ENCODE data around the gene ECHS1. TPM values are rescaled to one million over a fixed set of nuclear protein-coding genes. Genes with fewer than 3 reads are reported as not detected.

The ECHS1 gene
- total and polyA plus RNA-seq, 4 experiments from 2014 or later, result 29.7 to 117 (median 56.0) TPM

DNA sequence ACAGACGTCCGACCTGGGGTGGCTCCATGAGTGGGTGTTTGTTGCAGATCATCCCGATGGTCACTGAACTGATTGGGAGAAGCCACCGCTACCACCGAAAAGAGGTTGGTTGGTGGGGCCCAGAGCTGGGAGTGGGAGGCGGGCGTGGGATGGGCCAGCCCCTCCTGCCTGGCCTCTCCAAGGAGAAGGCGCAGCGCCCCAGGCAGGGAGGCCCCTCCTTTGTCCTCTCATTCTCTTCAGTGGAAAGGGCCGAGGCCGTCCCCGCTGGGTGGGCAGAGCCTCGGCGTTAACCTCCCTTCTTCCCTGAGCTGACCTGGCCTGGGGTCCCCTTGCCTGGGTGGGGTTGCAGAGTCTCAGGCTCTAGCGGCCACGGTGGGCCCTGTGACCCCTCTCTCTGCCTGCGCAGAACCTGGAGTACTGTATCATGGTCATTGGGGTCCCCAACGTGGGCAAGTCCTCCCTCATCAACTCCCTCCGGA, 26.0 kb upstream of the ECHS1 start:
- H3K27ac ChIP-seq (ENCODE audit: low read depth, low read length), result no peak overlapping the region
- Mint-ChIP-seq H3K27me3 (no peaks in the 10 kb centered on the region), H3K4me3 (no peak overlapping the region), H3K9me3 (no peaks in the 10 kb centered on the region), H3K36me3 (peaks cover 34 to 57% of the 10 kb centered on the region in 2 donors), H3K4me1 (peaks cover 22 to 60% (median 35%) of the 10 kb centered on the region in 4 donors), H3K27ac (no peak overlapping the region)
- no peak for DNase-seq
- ChIA-PET POLR2A (ENCODE audit: partially characterized antibody) (interaction anchor here (0.8 to 1.2 kb wide), 2 partner anchors 9 to 21 kb away, joined by 3 to 5 read pairs; no protein-coding TSS in a partner anchor), CTCF (ENCODE audit: partially characterized antibody) (interaction anchor here (2.9 kb wide), 1 partner anchor 69 kb away, joined by 12 read pairs; no protein-coding TSS in a partner anchor)
- H3K27me3 ChIP-seq (ENCODE audit: insufficient read depth, low read length), result no peaks in the 10 kb centered on the region
- H3K4me3 ChIP-seq (ENCODE audit: low read length in 2 of 2), result no peak overlapping the region
- intact Hi-C loops (cut with micrococcal nuclease), result no loop called here
- peaks cover 35% of the 10 kb centered on the region for H3K36me3 ChIP-seq (ENCODE audit: insufficient read depth, low read length)
- H3K4me1 ChIP-seq (ENCODE audit: insufficient read depth, low read length), result peaks cover 33% of the 10 kb centered on the region
- no peaks in the 10 kb centered on the region for H3K9me3 ChIP-seq (ENCODE audit: control insufficient read depth in 1 of 2, low read length in 2 of 2)

GRCh38 chr10:133397938-133398337, 24.8 kb upstream of the ECHS1 start:
- no peak for DNase-seq
- peaks cover 28 to 49% of the 10 kb centered on the region in 2 donors for H3K36me3 Mint-ChIP-seq
- no peaks in the 10 kb centered on the region for H3K9me3 Mint-ChIP-seq
- no peaks in the 10 kb centered on the region for H3K27me3 ChIP-seq (ENCODE audit: insufficient read depth, low read length)
- peaks cover 35% of the 10 kb centered on the region for H3K36me3 ChIP-seq (ENCODE audit: insufficient read depth, low read length)
- no peak overlapping the region for H3K4me3 ChIP-seq (ENCODE audit: low read length in 2 of 2)
- H3K27me3 Mint-ChIP-seq, result no peaks in the 10 kb centered on the region
- intact Hi-C loops (cut with micrococcal nuclease), result no loop called here
- peaks cover 21 to 61% (median 33%) of the 10 kb centered on the region in 4 donors for H3K4me1 Mint-ChIP-seq
- H3K4me1 ChIP-seq (ENCODE audit: insufficient read depth, low read length), result peaks cover 40% of the 10 kb centered on the region
- ChIA-PET CTCF (ENCODE audit: partially characterized antibody) (interaction anchor here (2.9 kb wide), 1 partner anchor 68 kb away, joined by 12 read pairs; no protein-coding TSS in a partner anchor), POLR2A (ENCODE audit: partially characterized antibody) (interaction anchor here (1.2 kb wide), 1 partner anchor 8 kb away, joined by 5 read pairs; no protein-coding TSS in a partner anchor)
- H3K9me3 ChIP-seq (ENCODE audit: control insufficient read depth in 1 of 2, low read length in 2 of 2), result no peaks in the 10 kb centered on the region
- no peak overlapping the region for H3K27ac ChIP-seq (ENCODE audit: low read depth, low read length)
- no peak overlapping the region for H3K27ac Mint-ChIP-seq
- H3K4me3 Mint-ChIP-seq, result peak overlapping the region in 1 of 8 donors; percentile 45

DNA sequence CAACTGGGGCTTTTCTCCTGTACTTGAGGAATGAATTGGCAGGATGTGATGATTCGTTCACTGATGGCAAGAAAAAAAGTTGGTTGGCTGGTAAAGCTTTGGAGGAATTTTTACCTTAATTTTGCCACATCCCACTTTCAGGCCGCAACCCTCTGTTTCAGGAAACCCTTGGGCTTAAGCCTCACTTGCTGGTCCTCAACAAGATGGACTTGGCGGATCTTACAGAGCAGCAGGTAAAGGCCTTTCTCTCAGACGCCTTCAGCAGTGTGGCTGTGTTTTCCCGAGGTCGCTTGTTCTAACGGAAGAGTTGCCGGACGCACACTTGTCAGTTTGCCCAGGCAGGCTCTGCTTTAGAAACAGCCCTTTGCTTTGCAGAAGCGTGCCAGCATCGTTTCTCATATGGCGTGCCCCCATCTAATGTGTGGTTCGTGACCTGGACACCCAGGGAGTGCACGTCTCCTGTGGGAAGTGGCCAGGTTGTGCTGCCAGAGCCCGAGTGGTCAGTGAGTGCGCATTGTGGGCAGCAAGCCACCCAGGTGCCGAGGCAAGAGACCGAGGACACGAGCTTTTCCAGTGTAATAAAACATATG, 23.0 kb upstream of the ECHS1 start:
- H3K4me3 ChIP-seq (ENCODE audit: low read length in 2 of 2), result no peak overlapping the region
- no peaks in the 10 kb centered on the region for H3K27me3 ChIP-seq (ENCODE audit: insufficient read depth, low read length)
- intact Hi-C loops (cut with micrococcal nuclease), result no loop called here
- Mint-ChIP-seq H3K4me1 (peaks cover 19 to 64% (median 36%) of the 10 kb centered on the region in 4 donors), H3K9me3 (no peaks in the 10 kb centered on the region), H3K36me3 (peaks cover 18 to 36% of the 10 kb centered on the region in 2 donors), H3K27me3 (no peaks in the 10 kb centered on the region), H3K27ac (peak overlapping the region in 2 of 7 donors; percentile 17 to 88), H3K4me3 (peak overlapping the region in 3 of 8 donors; percentile 12 to 89 (median 22))
- no peak overlapping the region for H3K27ac ChIP-seq (ENCODE audit: low read depth, low read length)
- ChIA-PET POLR2A (ENCODE audit: partially characterized antibody) (interaction anchor here (0.8 kb wide), 1 partner anchor 66 kb away, joined by 3 read pairs; no protein-coding TSS in a partner anchor), CTCF (ENCODE audit: partially characterized antibody) (interaction anchor here (1.7 kb wide), 1 partner anchor 67 kb away, joined by 6 read pairs; no protein-coding TSS in a partner anchor)
- no peaks in the 10 kb centered on the region for H3K9me3 ChIP-seq (ENCODE audit: control insufficient read depth in 1 of 2, low read length in 2 of 2)
- peaks cover 32% of the 10 kb centered on the region for H3K36me3 ChIP-seq (ENCODE audit: insufficient read depth, low read length)
- peaks cover 52% of the 10 kb centered on the region for H3K4me1 ChIP-seq (ENCODE audit: insufficient read depth, low read length)
- no peak for DNase-seq

DNA sequence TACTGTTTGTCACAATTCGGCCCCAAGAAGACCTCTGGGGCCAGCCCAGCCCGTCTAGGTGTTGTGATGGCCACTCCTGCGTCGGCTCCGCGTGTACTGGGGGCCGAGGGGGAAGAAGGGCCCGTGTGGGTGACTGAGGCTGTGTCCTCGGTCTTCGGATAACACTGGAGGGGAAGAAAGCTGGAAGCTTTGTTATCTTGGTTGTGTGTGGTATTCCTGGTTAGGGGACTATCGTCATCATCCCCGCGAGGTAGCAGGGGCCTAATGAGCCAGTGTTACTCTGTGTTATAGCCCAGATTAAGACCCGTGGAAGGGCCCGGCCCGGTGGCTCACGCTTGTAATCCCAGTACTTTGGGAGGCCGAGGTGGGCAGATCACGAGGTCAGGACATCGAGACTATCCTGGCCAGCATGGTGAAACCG, 21.7 kb upstream of the ECHS1 start:
- Histone ChIP-seq H3K4me3 (ENCODE audit: low read length in 2 of 2) (peak overlapping the region; percentile 69 to 89), H3K9me3 (ENCODE audit: control insufficient read depth in 1 of 2, low read length in 2 of 2) (no peaks in the 10 kb centered on the region), H3K36me3 (ENCODE audit: insufficient read depth, low read length) (peaks cover 26% of the 10 kb centered on the region), H3K27ac (ENCODE audit: low read depth, low read length) (peak overlapping the region; percentile 78), H3K4me1 (ENCODE audit: insufficient read depth, low read length) (peaks cover 54% of the 10 kb centered on the region), H3K27me3 (ENCODE audit: insufficient read depth, low read length) (no peaks in the 10 kb centered on the region)
- H3K9me3 Mint-ChIP-seq, result peaks cover 0 to 2% (median 0%) of the 10 kb centered on the region in 8 donors
- POLR2A ChIA-PET (ENCODE audit: partially characterized antibody), result no interaction called here
- peaks cover 26 to 66% (median 41%) of the 10 kb centered on the region in 4 donors for H3K4me1 Mint-ChIP-seq
- peak overlapping the region; percentile 80 to 94 (median 88) for H3K27ac Mint-ChIP-seq
- CTCF ChIA-PET (ENCODE audit: partially characterized antibody), result interaction anchor here (1.7 kb wide), 1 partner anchor 65 kb away, joined by 6 read pairs; no protein-coding TSS in a partner anchor
- peak overlapping the region; percentile 88 to 95 (median 90) for H3K4me3 Mint-ChIP-seq
- intact Hi-C loops (cut with micrococcal nuclease), result loop anchor here (1.0 to 5.0 kb wide), 6 partner anchors 17 to 133 kb away; partner anchors contain the start of genes ECHS1, FUOM, TUBGCP2 and ZNF511
- no peak for DNase-seq
- H3K27me3 Mint-ChIP-seq, result no peaks in the 10 kb centered on the region
- peaks cover 12 to 30% of the 10 kb centered on the region in 2 donors for H3K36me3 Mint-ChIP-seq

GRCh38 chr10:133394064-133394663, 21.0 kb upstream of the ECHS1 start, which contains the start of gene MTG1:
TSS of gene MTG1 (plus strand) at chr10:133394157. CDS start at chr10:133394221, 64 bp downstream.
- Mint-ChIP-seq H3K4me1 (peaks cover 28 to 65% (median 44%) of the 10 kb centered on the region in 4 donors), H3K36me3 (peaks cover 12 to 28% of the 10 kb centered on the region in 2 donors), H3K9me3 (peaks cover 0 to 2% (median 0%) of the 10 kb centered on the region in 8 donors), H3K4me3 (peak within 1 kb of the TSS; percentile 88 to 95 (median 90)), H3K27ac (peak within 1 kb of the TSS; percentile 83 to 94 (median 88)), H3K27me3 (no peaks in the 10 kb centered on the region)
- Histone ChIP-seq H3K4me3 (ENCODE audit: low read length in 2 of 2) (peak within 1 kb of the TSS; percentile 69 to 89), H3K36me3 (ENCODE audit: insufficient read depth, low read length) (peaks cover 22% of the 10 kb centered on the region), H3K9me3 (ENCODE audit: control insufficient read depth in 1 of 2, low read length in 2 of 2) (no peaks in the 10 kb centered on the region), H3K27me3 (ENCODE audit: insufficient read depth, low read length) (no peaks in the 10 kb centered on the region), H3K27ac (ENCODE audit: low read depth, low read length) (peak within 1 kb of the TSS; percentile 78), H3K4me1 (ENCODE audit: insufficient read depth, low read length) (peaks cover 60% of the 10 kb centered on the region)
- intact Hi-C loops (cut with micrococcal nuclease), result loop anchor here (1.0 to 5.0 kb wide), 6 partner anchors 16 to 132 kb away; partner anchors contain the start of genes ECHS1, FUOM, TUBGCP2 and ZNF511
- ChIA-PET CTCF (ENCODE audit: partially characterized antibody) (interaction anchor here (1.2 kb wide), 1 partner anchor 44 kb away, joined by 3 read pairs; no protein-coding TSS in a partner anchor), POLR2A (ENCODE audit: partially characterized antibody) (interaction anchor here (0.5 to 2.6 kb wide), 2 partner anchors 59 to 64 kb away, joined by 3 to 13 read pairs; partner anchors contain the start of gene CALY)
- DNase-seq, result peak; percentile 85 to 93 (median 89)

DNA sequence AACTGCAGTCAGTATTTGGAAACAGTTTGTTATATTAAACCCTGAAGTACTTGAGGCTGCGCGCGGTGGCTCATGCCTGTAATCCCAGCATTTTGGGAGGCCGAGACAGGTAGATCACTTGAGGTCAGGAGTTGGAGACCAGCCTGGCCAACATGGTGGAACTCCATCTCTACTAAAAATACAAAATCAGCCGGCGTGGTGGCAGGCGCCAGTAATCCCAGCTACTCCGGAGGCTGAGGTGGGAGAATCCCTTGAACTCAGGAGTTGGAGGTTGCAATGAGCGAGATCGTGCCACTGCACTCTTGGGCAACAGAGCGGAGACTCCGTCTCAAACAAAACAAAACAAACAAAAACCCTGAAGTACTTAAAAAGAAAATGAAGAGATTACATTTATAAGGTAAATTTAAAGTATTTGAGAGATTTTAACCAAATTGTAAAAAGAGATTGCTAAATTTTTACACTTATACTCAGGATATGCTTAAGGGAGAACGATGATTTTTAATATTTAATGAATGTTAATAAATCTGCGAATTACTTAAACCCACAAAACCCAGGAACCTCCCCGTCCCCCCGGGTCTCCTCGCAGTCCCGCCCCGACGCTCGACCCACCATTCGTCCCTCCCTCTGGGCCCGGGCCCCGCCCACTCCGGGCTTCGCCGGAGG, 20.4 kb upstream of the ECHS1 start:
- peaks cover 67% of the 10 kb centered on the region for H3K4me1 ChIP-seq (ENCODE audit: insufficient read depth, low read length)
- peaks cover 16% of the 10 kb centered on the region for H3K36me3 ChIP-seq (ENCODE audit: insufficient read depth, low read length)
- H3K4me1 Mint-ChIP-seq, result peaks cover 32 to 71% (median 50%) of the 10 kb centered on the region in 4 donors
- H3K27ac Mint-ChIP-seq, result peak overlapping the region; percentile 57 to 88 (median 77)
- peaks cover 12 to 29% of the 10 kb centered on the region in 2 donors for H3K36me3 Mint-ChIP-seq
- H3K9me3 Mint-ChIP-seq, result peaks cover 0 to 2% (median 0%) of the 10 kb centered on the region in 8 donors
- no peaks in the 10 kb centered on the region for H3K9me3 ChIP-seq (ENCODE audit: control insufficient read depth in 1 of 2, low read length in 2 of 2)
- peak overlapping the region; percentile 73 to 95 (median 90) for H3K4me3 Mint-ChIP-seq
- H3K27me3 Mint-ChIP-seq, result no peaks in the 10 kb centered on the region
- intact Hi-C loops (cut with micrococcal nuclease), result loop anchor here (1.0 to 5.0 kb wide), 6 partner anchors 15 to 131 kb away; partner anchors contain the start of genes ECHS1, FUOM, TUBGCP2 and ZNF511
- POLR2A ChIA-PET (ENCODE audit: partially characterized antibody), result interaction anchor here (0.5 to 2.6 kb wide), 3 partner anchors 20 to 63 kb away, joined by 3 to 13 read pairs (median 3); partner anchors contain the start of gene CALY
- H3K4me3 ChIP-seq (ENCODE audit: low read length in 2 of 2), result peak overlapping the region in 1 of 2 donors; percentile 89
- CTCF ChIA-PET (ENCODE audit: partially characterized antibody), result interaction anchor here (1.1 to 1.2 kb wide), 2 partner anchors 45 to 64 kb away, joined by 3 read pairs; no protein-coding TSS in a partner anchor
- DNase-seq, result no peak
- peak overlapping the region; percentile 78 for H3K27ac ChIP-seq (ENCODE audit: low read depth, low read length)
- no peaks in the 10 kb centered on the region for H3K27me3 ChIP-seq (ENCODE audit: insufficient read depth, low read length)

All from CD4-positive, alpha-beta memory T cell (primary cell).